ENCODE data around the gene UCN. TPM values are rescaled to one million over a fixed set of nuclear protein-coding genes. Genes with fewer than 3 reads are reported as not detected.

Gene UCN
- total RNA-seq, 2 experiments from 2014 or later: 3.7 to 5.1 TPM

GRCh38 chr2:27258051-27258450 lies 50.2 kb downstream of the UCN start:
- H3K4me1 Mint-ChIP-seq: peaks cover 8% of the 10 kb centered on the region
- ATAC-seq (ENCODE audit: low read depth): no peak
- DNase-seq: no peak
- no peak overlapping the region for H3K27ac Mint-ChIP-seq
- H3K4me3 Mint-ChIP-seq: no peak overlapping the region
- no peaks in the 10 kb centered on the region for H3K9me3 Mint-ChIP-seq
- peaks cover 51% of the 10 kb centered on the region for H3K27me3 Mint-ChIP-seq
- POLR2A ChIA-PET: no interaction called here
- H3K36me3 Mint-ChIP-seq: no peaks in the 10 kb centered on the region

Other genes with a start within 250 kb of the UCN start
- 100 to 1,000 TPM; 302 to 325 TPM for gene OST4, start 236.8 kb downstream of the UCN start, total RNA-seq
- gene EMILIN1, start 229.8 kb downstream of the UCN start, total RNA-seq: 1 to 10 TPM in 1 of 2 experiments, under 1 TPM in 1; 0.91 to 1.2 TPM
- 10 to 100 TPM; 13.1 to 13.7 TPM for gene KHK, start 221.7 kb downstream of the UCN start, total RNA-seq
- gene CGREF1, start 189.3 kb downstream of the UCN start, total RNA-seq: 1 to 10 TPM; 1.6 TPM
- 1 to 10 TPM in 1 of 2 experiments, under 1 TPM in 1; 0.77 to 1.4 TPM for gene ABHD1, start 184.6 kb downstream of the UCN start, total RNA-seq
- gene PREB, start 173.8 kb downstream of the UCN start, total RNA-seq: 10 to 100 TPM; 51.7 to 53.9 TPM
- gene PRR30, start 169.0 kb downstream of the UCN start, total RNA-seq: not detected
- not detected for gene TCF23, start 159.4 kb downstream of the UCN start, total RNA-seq
- 10 to 100 TPM; 74.9 to 84.6 TPM for gene ATRAID, start 96.4 kb downstream of the UCN start, total RNA-seq
- gene SLC5A6, start 96.2 kb downstream of the UCN start, total RNA-seq: 10 to 100 TPM; 31.6 to 32.2 TPM
- gene CAD, start 91.1 kb downstream of the UCN start, total RNA-seq: 10 to 100 TPM; 60.1 to 60.4 TPM
- gene SLC30A3, start 45.4 kb downstream of the UCN start, total RNA-seq: under 1 TPM; 0.34 to 0.64 TPM
- not detected for gene DNAJC5G, start 33.0 kb downstream of the UCN start, total RNA-seq
- under 1 TPM in 1 of 2 experiments, not detected in 1; 0.19 TPM for gene TRIM54, start 26.0 kb downstream of the UCN start, total RNA-seq
- gene MPV17, start 14.7 kb upstream of the UCN start, total RNA-seq: 100 to 1,000 TPM in 1 of 2 experiments, 10 to 100 TPM in 1; 93.4 to 100 TPM
- 10 to 100 TPM; 66.4 to 70.8 TPM for gene GTF3C2, start 48.3 kb upstream of the UCN start, total RNA-seq
- 10 to 100 TPM; 38.3 to 39.2 TPM for gene EIF2B4, start 61.9 kb upstream of the UCN start, total RNA-seq
- 100 to 1,000 TPM; 113 to 116 TPM for gene SNX17, start 62.2 kb upstream of the UCN start, total RNA-seq
- gene ZNF513, start 72.3 kb upstream of the UCN start, total RNA-seq: 10 to 100 TPM; 16.4 to 18.6 TPM
- gene PPM1G, start 101.1 kb upstream of the UCN start, total RNA-seq: 10 to 100 TPM; 90.1 to 91.3 TPM
- 10 to 100 TPM; 92.2 to 92.5 TPM for gene NRBP1, start 120.2 kb upstream of the UCN start, total RNA-seq
- gene KRTCAP3, start 133.9 kb upstream of the UCN start, total RNA-seq: 10 to 100 TPM; 12.2 to 13.9 TPM
- 10 to 100 TPM; 17.9 to 18.8 TPM for gene IFT172, start 181.3 kb upstream of the UCN start, total RNA-seq
- not detected for gene FNDC4, start 186.8 kb upstream of the UCN start, total RNA-seq
- not detected for gene GCKR, start 188.4 kb upstream of the UCN start, total RNA-seq

Data from activated naive CD8-positive, alpha-beta T cell treated with anti-CD3 and anti-CD28 coated beads, Interleukin-2, amount 10 ng/mL, durations not matched to agents 7 days and 5 days (primary cell).